Gastroesophageal sphincter (tissue), 3 donors: ENCODE results near the gene HMGN3.

Source experiments
- EP300 ChIP-seq: sonication (generic); formaldehyde crosslinking; IDR thresholded peaks from one replicate; pipeline ENCODE4 v1.6.1; 2017; ENCODE audit warnings: antibody characterized with exemption, mild to moderate bottlenecking
- POLR2A ChIP-seq, 2 donors: fragments of 450-650 bp; IDR thresholded peaks; one replicate each; pipeline ENCODE4 v1.6.1; 2017; ENCODE audit warnings: antibody characterized with exemption in 2 of 2, mild to moderate bottlenecking in 2 of 2, moderate library complexity in 1 of 2
- TF ChIP-seq, protein P1 (sequence below), 4 experiments: fragments of 200-600 bp in 2 of 4; fragments of 450-650 bp in 2 of 4; sonication (generic) in 1 of 4; IDR thresholded peaks; one replicate each; pipeline ENCODE4 v1.5.1; 2017 to 2019; ENCODE audit warnings: antibody characterized with exemption in 4 of 4, mild to moderate bottlenecking in 2 of 4, moderate library complexity in 2 of 4

- TF ChIP-seq EP300: no peak
- TF ChIP-seq, protein P1, sequence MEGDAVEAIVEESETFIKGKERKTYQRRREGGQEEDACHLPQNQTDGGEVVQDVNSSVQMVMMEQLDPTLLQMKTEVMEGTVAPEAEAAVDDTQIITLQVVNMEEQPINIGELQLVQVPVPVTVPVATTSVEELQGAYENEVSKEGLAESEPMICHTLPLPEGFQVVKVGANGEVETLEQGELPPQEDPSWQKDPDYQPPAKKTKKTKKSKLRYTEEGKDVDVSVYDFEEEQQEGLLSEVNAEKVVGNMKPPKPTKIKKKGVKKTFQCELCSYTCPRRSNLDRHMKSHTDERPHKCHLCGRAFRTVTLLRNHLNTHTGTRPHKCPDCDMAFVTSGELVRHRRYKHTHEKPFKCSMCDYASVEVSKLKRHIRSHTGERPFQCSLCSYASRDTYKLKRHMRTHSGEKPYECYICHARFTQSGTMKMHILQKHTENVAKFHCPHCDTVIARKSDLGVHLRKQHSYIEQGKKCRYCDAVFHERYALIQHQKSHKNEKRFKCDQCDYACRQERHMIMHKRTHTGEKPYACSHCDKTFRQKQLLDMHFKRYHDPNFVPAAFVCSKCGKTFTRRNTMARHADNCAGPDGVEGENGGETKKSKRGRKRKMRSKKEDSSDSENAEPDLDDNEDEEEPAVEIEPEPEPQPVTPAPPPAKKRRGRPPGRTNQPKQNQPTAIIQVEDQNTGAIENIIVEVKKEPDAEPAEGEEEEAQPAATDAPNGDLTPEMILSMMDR (IDR thresholded peaks at IDR 0.05): no peak
- TF ChIP-seq POLR2A (IDR thresholded peaks at IDR 0.05): no peak
Measured at GRCh38 chr6:79261666-79262065, 27.2 kb upstream of the HMGN3 start.
